NCI-H187 treated with DMSO at 0.1 percent for 48 hours (cell line): Measurements from ENCODE around the gene ASTN2.

Experiments
- DNase-seq: peaks from one replicate; lab custom pipeline; 2025; lab: John Stamatoyannopoulos, UW

ASTN2 gene

GRCh38 chr9:116954731-116955130, 460.1 kb downstream of the ASTN2 start:
- no peak for DNase-seq

- DNase-seq = no peak
Measured at GRCh38 chr9:116953271-116953670, 461.6 kb downstream of the ASTN2 start.

- no peak for DNase-seq
Measured at GRCh38 chr9:116952436-116952810, 462.4 kb downstream of the ASTN2 start.

- DNase-seq = no peak
Measured at GRCh38 chr9:116951588-116952435, 463.0 kb downstream of the ASTN2 start.

GRCh38 chr9:116945817-116946216, 469.0 kb downstream of the ASTN2 start:
- no peak for DNase-seq

GRCh38 chr9:116944714-116945534, 469.9 kb downstream of the ASTN2 start:
- no peak for DNase-seq

GRCh38 chr9:116943970-116944369, 470.9 kb downstream of the ASTN2 start:
- no peak for DNase-seq

- no peak for DNase-seq
Measured at GRCh38 chr9:116942593-116943061, 472.2 kb downstream of the ASTN2 start.

GRCh38 chr9:116941266-116941665, 473.6 kb downstream of the ASTN2 start:
- no peak for DNase-seq

- no peak for DNase-seq
Measured at GRCh38 chr9:116940614-116941215, 474.1 kb downstream of the ASTN2 start.

GRCh38 chr9:116939614-116940013, 475.2 kb downstream of the ASTN2 start:
- no peak for DNase-seq

- DNase-seq = no peak
Measured at GRCh38 chr9:116939161-116939560, 475.7 kb downstream of the ASTN2 start.

GRCh38 chr9:116937361-116937760, 477.5 kb downstream of the ASTN2 start:
- DNase-seq = no peak

- DNase-seq = no peak
Measured at GRCh38 chr9:116935149-116935897, 479.5 kb downstream of the ASTN2 start.

GRCh38 chr9:116934131-116934530, 480.7 kb downstream of the ASTN2 start:
- no peak for DNase-seq

- no peak for DNase-seq
Measured at GRCh38 chr9:116933251-116933650, 481.6 kb downstream of the ASTN2 start.

- DNase-seq = no peak
Measured at GRCh38 chr9:116929621-116930020, 485.2 kb downstream of the ASTN2 start.

GRCh38 chr9:116928884-116929283, 486.0 kb downstream of the ASTN2 start:
- DNase-seq = no peak

GRCh38 chr9:116928289-116928688, 486.6 kb downstream of the ASTN2 start:
- no peak for DNase-seq

- DNase-seq = no peak
Measured at GRCh38 chr9:116927726-116928125, 487.1 kb downstream of the ASTN2 start.

GRCh38 chr9:116925121-116925520, 489.7 kb downstream of the ASTN2 start:
- DNase-seq = no peak
